ENCODE data around the gene SMOC1.

DNA sequence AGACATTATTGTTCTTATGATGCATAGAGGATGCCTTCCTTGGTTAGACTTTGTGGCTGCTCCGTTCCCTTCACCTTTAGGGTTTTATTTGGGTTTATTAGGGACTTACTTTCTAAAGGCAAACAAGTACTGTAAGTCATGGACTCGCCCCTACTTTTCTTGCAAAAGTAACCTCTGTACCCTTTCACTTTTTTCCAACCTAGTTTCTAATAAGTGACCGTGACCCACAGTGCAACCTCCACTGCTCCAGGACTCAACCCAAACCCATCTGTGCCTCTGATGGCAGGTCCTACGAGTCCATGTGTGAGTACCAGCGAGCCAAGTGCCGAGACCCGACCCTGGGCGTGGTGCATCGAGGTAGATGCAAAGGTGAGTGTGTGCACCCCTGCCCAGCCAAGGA is 72.7 kb downstream of the SMOC1 start:
- no peak for TF ChIP-seq EZH2 (IDR thresholded peaks at IDR 0.05)
- TF ChIP-seq, protein P1, sequence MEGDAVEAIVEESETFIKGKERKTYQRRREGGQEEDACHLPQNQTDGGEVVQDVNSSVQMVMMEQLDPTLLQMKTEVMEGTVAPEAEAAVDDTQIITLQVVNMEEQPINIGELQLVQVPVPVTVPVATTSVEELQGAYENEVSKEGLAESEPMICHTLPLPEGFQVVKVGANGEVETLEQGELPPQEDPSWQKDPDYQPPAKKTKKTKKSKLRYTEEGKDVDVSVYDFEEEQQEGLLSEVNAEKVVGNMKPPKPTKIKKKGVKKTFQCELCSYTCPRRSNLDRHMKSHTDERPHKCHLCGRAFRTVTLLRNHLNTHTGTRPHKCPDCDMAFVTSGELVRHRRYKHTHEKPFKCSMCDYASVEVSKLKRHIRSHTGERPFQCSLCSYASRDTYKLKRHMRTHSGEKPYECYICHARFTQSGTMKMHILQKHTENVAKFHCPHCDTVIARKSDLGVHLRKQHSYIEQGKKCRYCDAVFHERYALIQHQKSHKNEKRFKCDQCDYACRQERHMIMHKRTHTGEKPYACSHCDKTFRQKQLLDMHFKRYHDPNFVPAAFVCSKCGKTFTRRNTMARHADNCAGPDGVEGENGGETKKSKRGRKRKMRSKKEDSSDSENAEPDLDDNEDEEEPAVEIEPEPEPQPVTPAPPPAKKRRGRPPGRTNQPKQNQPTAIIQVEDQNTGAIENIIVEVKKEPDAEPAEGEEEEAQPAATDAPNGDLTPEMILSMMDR (IDR thresholded peaks at IDR 0.05), result no peak
- TF ChIP-seq EZH2phosphoT487 (IDR thresholded peaks at IDR 0.05), result no peak
